Epithelial cell of proximal tubule (primary cell): Measurements from ENCODE around the gene RPL28. TPM values are rescaled to one million over a fixed set of nuclear protein-coding genes. Genes with fewer than 3 reads are reported as not detected.
A peak's percentile ranks its signal among the peaks of the same experiment; 100 is the strongest.

Experiments
- DNase-seq: peaks from one replicate; pipeline ENCODE4 v3.0.0-alpha.2; 2011; ENCODE audit warnings: low read depth
- H3K4me3 ChIP-seq: 2 replicates; pipeline ENCODE4 v1.5.1; 2011; ENCODE audit warnings: low read depth, mild to moderate bottlenecking, low read length
- CTCF ChIP-seq: conservative IDR thresholded peaks from 2 replicates; pipeline ENCODE4 v1.5.1; 2012; ENCODE audit warnings: low read depth, mild to moderate bottlenecking, low read length
- total RNA-seq: library from RNA; depleted of rRNA; stranded (reverse); fragments of >200 nt; gene quantifications from 2 replicates; pipeline ENCODE4 v1.2.3, GENCODE V29; 2015

Gene RPL28
- total RNA-seq, 1 donor from 2014 or later: 412 TPM

GRCh38 chr19:55362990-55363716, 22.6 kb upstream of the RPL28 start, which contains the start of gene GARIN5B:
Gene GARIN5B, minus strand, starts transcription at chr19:55363260. Its CDS starts 194 bp downstream, at chr19:55363066.
- H3K4me3 ChIP-seq: no peak within 1 kb of the TSS
- TF ChIP-seq CTCF: no peak
- no peak for DNase-seq

- no peak for DNase-seq
- H3K4me3 ChIP-seq: no peak overlapping the region
- no peak for TF ChIP-seq CTCF
Measured at GRCh38 chr19:55365245-55365644, 20.5 kb upstream of the RPL28 start.

- DNase-seq: no peak
- TF ChIP-seq CTCF: no peak
- no peak overlapping the region for H3K4me3 ChIP-seq
Measured at GRCh38 chr19:55365964-55366363, 19.8 kb upstream of the RPL28 start.

- H3K4me3 ChIP-seq: no peak overlapping the region
- TF ChIP-seq CTCF: no peak
- DNase-seq: no peak
Measured at GRCh38 chr19:55366790-55367189, 18.9 kb upstream of the RPL28 start.

- DNase-seq: no peak
- TF ChIP-seq CTCF: no peak
- no peak overlapping the region for H3K4me3 ChIP-seq
Measured at GRCh38 chr19:55368106-55368505, 17.6 kb upstream of the RPL28 start.

- H3K4me3 ChIP-seq: peak overlapping the region; percentile 34
- TF ChIP-seq CTCF: no peak
- no peak for DNase-seq
Measured at GRCh38 chr19:55368701-55369563, 16.8 kb upstream of the RPL28 start.
